IPS-20b (cell line): Measurements from ENCODE around the gene CMTM4.
"Not testable (repeated sequence)": the region's sequence is repeated elsewhere in the genome, so short reads cannot be mapped to it uniquely, and the experiment has no call there.

ENCODE experiments used
- H3K27ac ChIP-seq: one replicate; pipeline ENCODE4 v1.5.1; 2013; ENCODE audit warnings: low read length
- H3K27me3 ChIP-seq: 2 replicates; pipeline ENCODE4 v1.6.1; 2013; ENCODE audit warnings: mild to moderate bottlenecking, low read length, inconsistent platforms; ENCODE audit not compliant: insufficient read depth
- H3K36me3 ChIP-seq: 2 replicates; pipeline ENCODE4 v1.6.1; 2013; ENCODE audit warnings: low read depth, mild to moderate bottlenecking, inconsistent platforms, low read length, moderate library complexity; ENCODE audit not compliant: insufficient read depth
- H3K4me1 ChIP-seq: 2 replicates; pipeline ENCODE4 v1.6.1; 2013; ENCODE audit warnings: mild to moderate bottlenecking, control low read depth, inconsistent platforms, low read length, moderate library complexity; ENCODE audit not compliant: insufficient read depth
- H3K4me3 ChIP-seq: 2 replicates; pipeline ENCODE4 v1.5.1; 2013; ENCODE audit warnings: mild to moderate bottlenecking, low read length, inconsistent platforms
- H3K9ac ChIP-seq: 2 replicates; pipeline ENCODE4 v1.6.1; 2013; ENCODE audit warnings: low read depth, mild to moderate bottlenecking, inconsistent platforms, low read length, moderate library complexity
- H3K9me3 ChIP-seq: 2 replicates; pipeline ENCODE4 v1.6.1; 2013; ENCODE audit warnings: mild to moderate bottlenecking, low read depth, low read length, inconsistent platforms; ENCODE audit not compliant: insufficient read depth

The CMTM4 gene

DNA sequence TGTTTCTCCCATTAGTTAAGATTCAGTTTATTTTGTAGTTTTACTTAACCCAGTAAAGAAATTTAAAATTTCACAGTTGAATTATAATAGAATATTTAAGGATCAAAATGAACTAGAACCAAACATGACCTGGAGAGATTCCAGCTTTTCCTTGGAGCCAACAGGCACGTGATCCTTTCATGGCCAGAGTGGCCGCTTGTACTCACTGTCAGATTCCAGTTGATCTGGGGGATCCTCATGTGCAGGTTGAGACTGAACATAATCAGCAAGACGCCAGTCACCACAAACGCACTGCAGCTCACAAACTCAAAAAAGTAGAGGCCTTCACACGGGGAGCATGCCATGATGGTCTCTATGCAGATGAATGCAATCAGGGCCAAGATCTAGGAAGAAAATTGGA lies 60.3 kb downstream of the CMTM4 start:
- H3K9ac ChIP-seq: no peak overlapping the region
- no peak overlapping the region for H3K27ac ChIP-seq
- H3K36me3 ChIP-seq: no peaks in the 10 kb centered on the region; the same call in 1 of the 2 replicates
- H3K27me3 ChIP-seq: no peaks in the 10 kb centered on the region
- H3K4me3 ChIP-seq: no peak overlapping the region
- no peaks in the 10 kb centered on the region for H3K9me3 ChIP-seq
- peaks cover 12% of the 10 kb centered on the region for H3K4me1 ChIP-seq

DNA sequence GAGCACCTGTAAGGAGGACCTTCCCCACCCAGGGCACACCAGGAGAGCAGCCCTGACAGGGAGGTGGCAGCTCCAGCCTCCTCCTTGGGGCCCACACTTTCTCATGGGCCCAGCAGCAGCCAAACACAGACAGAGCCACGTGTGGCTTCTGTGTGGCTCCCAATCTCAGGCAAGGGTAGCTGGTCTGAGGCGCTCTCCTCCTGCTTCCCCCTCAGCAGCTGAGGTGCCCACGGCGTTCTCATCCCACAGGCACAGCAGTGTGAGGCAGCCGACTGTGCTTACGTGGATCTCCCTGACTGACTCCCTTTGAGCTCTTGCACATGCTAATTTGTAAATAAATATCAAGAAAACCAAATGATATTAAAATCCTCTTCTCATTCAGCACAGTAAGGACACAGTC lies 61.1 kb downstream of the CMTM4 start:
- no peaks in the 10 kb centered on the region; the same call in 1 of the 2 replicates for H3K36me3 ChIP-seq
- no peaks in the 10 kb centered on the region for H3K9me3 ChIP-seq
- H3K27me3 ChIP-seq: no peaks in the 10 kb centered on the region
- H3K9ac ChIP-seq: no peak overlapping the region
- H3K4me3 ChIP-seq: no peak overlapping the region
- H3K4me1 ChIP-seq: peaks cover 12% of the 10 kb centered on the region
- no peak overlapping the region for H3K27ac ChIP-seq

DNA sequence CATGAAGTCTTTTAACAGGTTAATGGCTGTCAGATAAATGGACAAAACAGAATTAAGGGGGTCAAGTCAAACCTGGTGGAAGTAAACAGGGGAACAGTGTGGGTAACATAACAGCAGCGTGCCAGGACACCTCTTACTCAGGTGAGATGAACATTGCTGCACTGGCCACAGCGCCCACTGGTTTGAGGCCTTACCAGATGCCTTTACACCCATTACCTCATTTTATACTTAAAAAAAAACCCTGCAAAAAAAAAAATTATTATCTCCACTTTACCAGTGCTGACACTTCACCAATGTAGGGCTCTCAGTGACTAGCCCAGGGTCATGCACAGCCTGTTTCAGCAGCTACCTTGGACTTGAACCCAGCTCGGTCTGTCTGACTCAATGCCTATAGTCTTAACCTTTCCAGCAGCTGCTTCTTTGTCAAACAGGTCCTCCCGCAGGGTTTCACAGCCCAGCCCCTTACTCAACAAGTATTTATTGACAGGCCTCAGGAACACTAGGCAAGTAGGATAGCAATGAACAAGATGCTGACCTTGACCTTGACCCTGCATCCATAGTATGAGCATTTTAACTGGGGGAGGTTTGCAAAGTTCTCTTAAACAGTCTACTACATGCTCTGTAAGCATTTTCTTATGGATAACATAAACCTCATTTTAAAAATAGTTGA lies 61.9 kb downstream of the CMTM4 start:
- peaks cover 11% of the 10 kb centered on the region for H3K4me1 ChIP-seq
- H3K9me3 ChIP-seq: no peaks in the 10 kb centered on the region
- H3K27me3 ChIP-seq: no peaks in the 10 kb centered on the region
- no peak overlapping the region for H3K27ac ChIP-seq
- no peak overlapping the region for H3K9ac ChIP-seq
- H3K36me3 ChIP-seq: no peaks in the 10 kb centered on the region; the same call in 1 of the 2 replicates
- H3K4me3 ChIP-seq: no peak overlapping the region

DNA sequence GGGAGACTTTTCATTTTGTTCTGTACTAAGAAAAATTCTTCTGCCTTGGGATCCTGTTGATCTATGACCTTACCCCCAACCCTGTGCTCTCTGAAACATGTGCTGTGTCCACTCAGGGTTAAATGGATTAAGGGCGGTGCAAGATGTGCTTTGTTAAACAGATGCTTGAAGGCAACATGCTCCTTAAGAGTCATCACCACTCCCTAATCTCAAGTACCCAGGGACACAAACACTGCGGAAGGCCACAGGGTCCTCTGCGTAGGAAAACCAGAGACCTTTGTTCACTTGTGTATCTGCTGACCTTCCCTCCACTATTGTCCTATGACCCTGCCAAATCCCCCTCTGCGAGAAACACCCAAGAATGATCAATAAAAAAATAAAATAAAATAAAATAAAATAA lies 65.0 kb downstream of the CMTM4 start:
- H3K27ac ChIP-seq, H3K4me1 ChIP-seq, H3K36me3 ChIP-seq, H3K9ac ChIP-seq, H3K4me3 ChIP-seq, H3K27me3 ChIP-seq, H3K9me3 ChIP-seq: not testable (repeated sequence)

DNA sequence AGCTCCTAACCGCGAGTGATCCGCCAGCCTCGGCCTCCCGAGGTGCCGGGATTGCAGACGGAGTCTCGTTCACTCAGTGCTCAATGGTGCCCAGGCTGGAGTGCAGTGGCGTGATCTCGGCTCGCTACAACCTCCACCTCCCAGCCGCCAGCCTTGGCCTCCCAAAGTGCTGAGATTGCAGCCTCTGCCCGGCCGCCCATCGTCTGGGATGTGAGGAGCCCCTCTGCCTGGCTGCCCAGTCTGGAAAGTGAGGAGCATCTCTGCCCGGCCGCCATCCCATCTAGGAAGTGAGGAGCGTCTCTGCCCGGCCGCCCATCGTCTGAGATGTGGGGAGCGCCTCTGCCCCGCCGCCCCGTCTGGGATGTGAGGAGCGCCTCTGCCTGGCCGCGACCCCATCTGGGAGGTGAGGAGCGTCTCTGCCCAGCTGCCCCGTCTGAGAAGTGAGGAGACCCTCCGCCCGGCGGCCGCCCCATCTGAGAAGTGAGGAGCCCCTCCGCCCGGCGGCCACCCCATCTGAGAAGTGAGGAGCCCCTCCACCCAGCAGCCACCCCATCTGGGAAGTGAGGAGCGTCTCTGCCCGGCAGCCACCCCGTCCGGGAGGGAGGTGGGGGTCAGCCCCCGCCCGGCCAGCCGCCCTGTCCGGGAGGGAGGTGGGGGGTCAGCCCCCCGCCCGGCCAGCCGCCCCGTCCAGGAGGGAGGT lies 65.8 kb downstream of the CMTM4 start:
- not testable (repeated sequence) for H3K9ac ChIP-seq, H3K36me3 ChIP-seq, H3K4me1 ChIP-seq, H3K9me3 ChIP-seq, H3K27me3 ChIP-seq, H3K27ac ChIP-seq, H3K4me3 ChIP-seq

DNA sequence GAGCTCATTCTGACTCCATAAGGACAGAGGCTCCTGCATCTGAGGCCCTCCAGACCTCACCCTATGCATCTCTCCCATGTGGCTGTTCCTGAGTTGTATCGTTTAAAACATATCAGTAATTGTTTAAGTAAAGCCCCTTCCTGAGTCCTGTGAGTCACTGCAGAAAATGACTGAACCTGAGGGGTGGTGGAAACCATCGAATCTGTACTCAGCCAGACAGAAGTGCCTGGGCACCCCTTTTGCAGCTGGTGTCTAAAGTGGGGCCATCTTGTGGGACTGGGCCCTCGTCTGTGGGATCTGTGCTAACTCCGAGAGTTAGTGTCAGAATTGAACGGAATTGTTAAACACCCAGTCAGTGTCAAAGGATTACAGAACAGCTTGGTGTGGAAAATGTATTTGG lies 66.7 kb downstream of the CMTM4 start:
- H3K9ac ChIP-seq: no peak overlapping the region
- H3K4me3 ChIP-seq: no peak overlapping the region
- no peaks in the 10 kb centered on the region for H3K9me3 ChIP-seq
- no peaks in the 10 kb centered on the region for H3K27me3 ChIP-seq
- 0 out of 2 replicates have a peak, but pooled peaks cover 9% of the 10 kb centered on the region for H3K36me3 ChIP-seq
- no peaks in the 10 kb centered on the region for H3K4me1 ChIP-seq
- H3K27ac ChIP-seq: no peak overlapping the region

DNA sequence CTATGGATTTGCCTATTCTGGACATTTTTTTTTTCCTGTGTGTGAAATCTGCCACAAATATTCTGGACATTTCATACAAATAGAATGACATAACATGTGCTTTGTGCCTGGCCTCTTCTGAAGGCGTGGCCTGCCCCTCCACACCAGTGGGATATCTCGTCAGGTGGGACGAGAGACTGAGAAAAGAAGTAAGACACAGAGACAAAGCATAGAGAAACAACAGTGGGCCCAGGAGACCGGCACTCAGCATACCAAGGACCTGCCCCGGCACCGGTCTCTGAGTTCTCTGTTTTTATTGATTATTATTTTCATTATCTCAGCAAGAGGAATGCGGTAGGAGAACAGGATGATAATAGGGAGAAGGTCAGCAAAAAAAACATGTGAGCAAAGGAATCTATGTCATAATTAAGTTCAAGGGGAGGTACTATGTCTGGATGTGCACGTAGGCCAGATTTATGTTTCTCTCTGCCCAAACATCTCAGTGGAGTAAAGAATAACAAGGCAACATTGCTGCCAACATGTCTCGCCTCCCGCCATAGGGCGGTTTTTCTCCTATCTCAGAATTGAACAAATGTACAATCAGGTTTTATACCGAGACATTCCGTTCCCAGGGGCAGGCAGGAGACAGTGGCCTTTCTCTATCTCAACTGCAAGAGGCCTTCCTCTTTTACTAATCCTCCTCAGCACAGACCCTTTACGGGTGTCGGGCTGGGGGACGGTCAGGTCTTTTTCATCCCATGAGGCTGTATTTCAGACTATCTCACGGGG lies 68.7 kb downstream of the CMTM4 start:
- not testable (repeated sequence) for H3K27me3 ChIP-seq, H3K27ac ChIP-seq, H3K4me1 ChIP-seq, H3K9me3 ChIP-seq, H3K9ac ChIP-seq, H3K4me3 ChIP-seq
- peaks cover 14% of the 10 kb centered on the region; the same call in 1 of the 2 replicates for H3K36me3 ChIP-seq

DNA sequence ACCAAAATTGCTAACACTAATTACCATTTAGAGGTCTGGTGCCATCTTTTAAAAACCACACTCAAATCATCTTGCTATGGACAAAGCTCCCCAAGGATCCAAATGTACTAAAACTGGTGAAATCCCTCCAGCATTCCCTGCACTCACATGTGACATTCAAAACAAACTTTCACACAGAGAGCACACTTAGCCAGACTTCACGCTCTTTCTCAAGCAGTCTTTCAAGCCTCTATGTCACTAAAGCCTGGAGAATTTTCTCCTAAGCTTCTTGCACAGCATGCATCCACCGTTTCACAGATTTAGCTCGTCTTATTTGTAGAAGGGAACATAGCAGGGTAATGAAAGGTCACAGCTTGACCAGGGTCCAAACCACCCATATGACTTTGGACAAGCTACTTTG lies 72.8 kb downstream of the CMTM4 start:
- H3K9me3 ChIP-seq: no peaks in the 10 kb centered on the region
- no peak overlapping the region for H3K4me3 ChIP-seq
- no peak overlapping the region for H3K9ac ChIP-seq
- H3K27me3 ChIP-seq: no peaks in the 10 kb centered on the region
- no peaks in the 10 kb centered on the region for H3K4me1 ChIP-seq
- H3K36me3 ChIP-seq: peaks cover 35% of the 10 kb centered on the region
- H3K27ac ChIP-seq: no peak overlapping the region

DNA sequence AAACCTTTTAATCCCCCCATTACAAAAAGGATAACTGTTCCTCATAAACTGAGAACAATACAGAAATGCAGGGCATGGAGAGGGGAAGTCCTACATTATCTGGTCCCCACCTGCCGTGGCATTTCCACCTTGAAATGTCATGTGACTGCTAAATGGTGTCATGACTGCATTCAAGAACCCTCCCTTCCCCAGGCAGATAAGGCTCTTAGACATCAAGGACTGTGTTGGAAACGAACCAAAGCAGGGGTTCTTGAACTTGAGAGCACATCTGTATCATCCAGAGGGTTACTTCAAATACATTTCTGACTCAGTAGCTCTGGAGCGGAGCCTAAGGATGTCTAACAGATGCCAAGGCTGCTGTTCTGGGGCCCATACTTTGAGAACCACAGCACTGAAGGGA lies 73.7 kb downstream of the CMTM4 start:
- no peaks in the 10 kb centered on the region for H3K9me3 ChIP-seq
- H3K9ac ChIP-seq: no peak overlapping the region
- H3K36me3 ChIP-seq: peaks cover 40% of the 10 kb centered on the region
- no peaks in the 10 kb centered on the region; the same call in 1 of the 2 replicates for H3K27me3 ChIP-seq
- H3K4me1 ChIP-seq: peaks cover 3% of the 10 kb centered on the region; the same call in 1 of the 2 replicates
- no peak overlapping the region for H3K27ac ChIP-seq
- H3K4me3 ChIP-seq: no peak overlapping the region

DNA sequence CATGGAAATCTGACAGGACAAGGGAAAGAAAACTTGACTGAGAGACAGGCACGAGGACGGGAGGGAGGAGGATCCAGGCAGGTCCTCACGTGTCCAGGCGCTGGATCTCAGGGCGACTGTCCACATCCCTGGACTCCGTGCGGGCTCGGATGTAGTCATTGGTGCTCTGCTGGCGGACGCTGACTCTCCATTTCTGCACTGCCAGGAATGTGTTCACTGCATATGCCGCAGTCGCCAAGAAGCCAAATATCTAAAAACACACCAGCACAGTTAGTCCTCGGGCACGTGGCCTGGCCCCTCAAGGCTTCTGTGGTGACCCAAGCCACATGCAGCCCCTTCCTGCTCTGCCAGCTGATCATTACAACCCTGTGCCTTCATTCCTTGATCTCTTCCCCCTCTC lies 74.6 kb downstream of the CMTM4 start:
- Histone ChIP-seq H3K4me3 (no peak overlapping the region), H3K9ac (no peak overlapping the region), H3K27ac (no peak overlapping the region), H3K9me3 (no peaks in the 10 kb centered on the region), H3K36me3 (peaks cover 40% of the 10 kb centered on the region), H3K27me3 (no peaks in the 10 kb centered on the region; the same call in 1 of the 2 replicates), H3K4me1 (peaks cover 12% of the 10 kb centered on the region)

DNA sequence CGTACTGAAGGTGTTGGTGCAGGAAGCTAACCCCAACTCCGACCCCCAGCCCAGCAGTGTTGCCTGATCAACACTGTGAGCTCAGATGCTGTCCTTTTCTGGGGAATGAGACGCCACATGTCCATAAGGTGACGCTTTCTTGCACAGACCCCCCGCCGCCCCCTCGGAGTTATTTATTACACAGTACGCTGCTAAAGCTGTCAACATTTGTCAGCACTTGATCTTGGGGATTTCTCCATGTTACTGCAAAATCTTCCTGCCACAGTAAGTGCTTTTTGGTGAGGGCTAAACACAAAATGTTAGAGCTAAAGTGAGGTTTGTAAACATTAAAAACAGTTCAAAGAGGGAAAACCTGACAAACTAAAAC lies 76.1 kb downstream of the CMTM4 start:
- Histone ChIP-seq H3K27ac (no peak overlapping the region), H3K9ac (no peak overlapping the region), H3K4me1 (peaks cover 21% of the 10 kb centered on the region), H3K36me3 (peaks cover 44% of the 10 kb centered on the region), H3K9me3 (no peaks in the 10 kb centered on the region), H3K4me3 (no peak overlapping the region), H3K27me3 (no peaks in the 10 kb centered on the region; the same call in 1 of the 2 replicates)
